ENCODE results near the gene CLEC4A.
"Not testable (repeated sequence)": the region's sequence is repeated elsewhere in the genome, so short reads cannot be mapped to it uniquely, and the experiment has no call there.

Gene CLEC4A

DNA sequence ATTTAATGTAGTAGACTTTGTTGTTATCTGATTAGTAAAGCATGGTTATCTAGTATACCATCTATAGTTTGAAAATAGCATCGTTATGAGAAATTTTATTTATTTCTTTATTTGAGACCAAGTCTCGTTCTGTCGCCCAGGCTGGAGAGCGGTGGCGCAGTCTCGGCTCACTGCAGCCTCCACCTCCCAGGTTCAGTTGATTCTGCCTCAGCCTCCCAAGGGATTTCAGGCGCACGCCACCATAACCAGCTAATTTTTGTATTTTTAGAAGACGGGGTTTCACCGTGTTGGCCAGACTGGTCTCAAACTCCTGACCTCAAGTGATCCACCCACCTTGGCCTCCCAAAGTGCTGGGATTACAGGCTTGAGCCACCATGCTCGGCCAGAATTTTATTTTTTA, 34.1 kb upstream of the CLEC4A start:
- not testable (repeated sequence) for H3K4me1 ChIP-seq (ENCODE audit: control insufficient read depth, insufficient read depth, low read length); H3K9ac ChIP-seq (ENCODE audit: low read depth, low read length)
- H3K36me3 ChIP-seq (ENCODE audit: insufficient read depth, low read length), result peaks cover 42% of the 10 kb centered on the region

DNA sequence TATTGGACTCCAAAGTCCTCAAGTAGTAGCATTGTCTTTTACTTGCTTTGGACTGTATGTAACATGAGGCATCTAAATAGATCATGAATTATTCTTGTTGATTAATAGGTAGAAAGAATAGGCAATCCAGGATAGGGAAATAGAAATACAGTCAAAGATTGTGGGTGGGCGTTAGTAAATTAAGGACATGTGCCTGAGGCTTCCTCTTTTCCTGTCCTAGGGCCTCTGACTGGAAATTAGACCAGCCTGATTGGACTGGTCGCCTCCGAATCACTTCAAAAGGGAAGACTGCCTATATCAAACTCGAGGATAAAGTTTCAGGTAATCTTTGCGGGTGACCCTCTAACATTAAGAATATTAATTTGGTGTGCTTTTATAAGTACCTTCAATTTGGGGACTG, 33.7 kb upstream of the CLEC4A start:
- H3K4me2 ChIP-seq (ENCODE audit: low read length), result no peak overlapping the region
- H3K9me3 ChIP-seq (replicated peaks; ENCODE audit: low read length), result no peaks in the 10 kb centered on the region
- no peak overlapping the region for H3K4me3 ChIP-seq (ENCODE audit: low read length)
- peaks cover 46% of the 10 kb centered on the region for H3K36me3 ChIP-seq (ENCODE audit: insufficient read depth, low read length)
- H3K9ac ChIP-seq (ENCODE audit: low read depth, low read length), result no peak overlapping the region
- no peaks in the 10 kb centered on the region for H3K4me1 ChIP-seq (ENCODE audit: control insufficient read depth, insufficient read depth, low read length)
- no peaks in the 10 kb centered on the region for H3K27me3 ChIP-seq (ENCODE audit: control insufficient read depth, insufficient read depth, low read length)

More for the DNA sequence above, 34.1 kb upstream of the CLEC4A start:
- H3K9me3 ChIP-seq (replicated peaks; ENCODE audit: low read length); H3K27me3 ChIP-seq (ENCODE audit: control insufficient read depth, insufficient read depth, low read length); H3K4me2 ChIP-seq (ENCODE audit: low read length); H3K4me3 ChIP-seq (ENCODE audit: low read length): not testable (repeated sequence)

DNA sequence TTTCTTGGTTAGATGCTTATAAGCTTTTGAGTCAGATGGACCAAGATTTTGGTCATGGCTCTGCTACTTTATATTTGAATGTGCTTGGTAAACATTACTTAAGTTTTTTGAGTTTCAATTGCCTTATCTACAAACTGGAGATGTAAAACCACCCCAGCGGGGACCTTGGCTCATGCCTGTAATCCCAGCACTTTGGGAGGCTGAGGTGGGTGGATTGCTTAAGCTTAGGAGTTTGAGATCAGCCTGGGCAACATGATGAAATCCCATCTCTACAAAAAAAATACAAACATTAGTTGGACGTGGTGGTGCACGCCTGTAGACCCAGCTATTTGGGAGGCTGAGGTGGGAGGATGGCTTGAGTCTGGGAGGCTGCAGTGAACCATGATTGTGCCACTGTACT, 30.1 kb upstream of the CLEC4A start:
- Histone ChIP-seq H3K27me3 (ENCODE audit: control insufficient read depth, insufficient read depth, low read length) (no peaks in the 10 kb centered on the region), H3K4me1 (ENCODE audit: control insufficient read depth, insufficient read depth, low read length) (no peaks in the 10 kb centered on the region), H3K4me3 (ENCODE audit: low read length) (no peak overlapping the region), H3K9ac (ENCODE audit: low read depth, low read length) (no peak overlapping the region), H3K36me3 (ENCODE audit: insufficient read depth, low read length) (peaks cover 69% of the 10 kb centered on the region), H3K9me3 (replicated peaks; ENCODE audit: low read length) (no peaks in the 10 kb centered on the region), H3K4me2 (ENCODE audit: low read length) (no peak overlapping the region)

DNA sequence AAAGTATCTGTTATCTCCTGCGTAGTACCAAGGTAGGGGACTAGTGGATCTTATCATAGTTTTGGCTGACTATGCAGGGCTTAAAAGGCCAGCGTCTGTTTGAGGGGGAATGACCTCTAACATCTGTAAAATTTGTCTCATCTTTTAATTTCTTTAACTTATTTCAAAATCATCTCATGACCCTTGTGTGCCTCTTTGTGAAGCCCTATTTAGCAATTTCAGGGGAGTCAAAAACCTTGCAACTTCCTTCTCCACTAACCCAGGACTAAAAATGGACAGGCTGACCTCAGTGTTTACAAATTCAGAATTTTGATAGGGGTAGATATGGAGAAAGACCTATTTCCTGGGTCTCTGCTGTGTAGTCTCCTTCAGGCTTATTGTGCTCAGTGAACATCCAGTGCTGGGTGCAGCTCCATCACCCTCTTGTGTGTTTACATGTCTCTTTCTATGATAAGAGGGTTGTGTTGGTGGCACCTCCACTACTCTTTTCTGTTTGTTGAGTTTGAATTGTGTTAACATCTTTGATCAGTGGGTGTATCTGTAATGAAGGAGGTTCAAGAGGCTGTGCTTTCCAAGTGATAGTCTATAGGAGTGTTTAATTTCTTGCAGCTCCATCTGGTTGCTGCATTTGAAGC, 27.0 kb upstream of the CLEC4A start:
- Histone ChIP-seq H3K4me1 (ENCODE audit: control insufficient read depth, insufficient read depth, low read length) (no peaks in the 10 kb centered on the region), H3K9ac (ENCODE audit: low read depth, low read length) (no peak overlapping the region), H3K36me3 (ENCODE audit: insufficient read depth, low read length) (peaks cover 54% of the 10 kb centered on the region), H3K4me3 (ENCODE audit: low read length) (no peak overlapping the region), H3K27me3 (ENCODE audit: control insufficient read depth, insufficient read depth, low read length) (no peaks in the 10 kb centered on the region), H3K4me2 (ENCODE audit: low read length) (no peak overlapping the region), H3K9me3 (replicated peaks; ENCODE audit: low read length) (no peaks in the 10 kb centered on the region)

DNA sequence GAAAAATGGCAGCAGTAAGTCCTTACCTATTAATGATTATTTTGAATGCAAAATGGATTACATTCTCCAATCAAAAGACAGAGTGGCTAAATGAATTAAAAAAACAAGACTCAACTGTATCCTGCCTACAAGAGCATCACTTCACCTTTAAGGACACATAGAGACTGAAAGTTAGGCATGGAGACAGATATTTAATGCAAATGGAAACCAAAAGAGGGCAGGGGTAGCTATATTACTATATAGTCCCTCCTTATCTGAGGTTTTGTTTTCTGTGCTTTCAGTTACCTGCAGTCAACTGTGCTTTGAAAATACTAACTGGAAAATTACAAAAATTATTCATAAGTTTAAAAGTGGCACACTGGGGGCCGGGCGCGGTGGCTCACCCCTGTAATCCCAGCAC, 24.2 kb upstream of the CLEC4A start:
- Histone ChIP-seq H3K4me2 (ENCODE audit: low read length) (no peak overlapping the region), H3K9me3 (replicated peaks; ENCODE audit: low read length) (no peaks in the 10 kb centered on the region), H3K9ac (ENCODE audit: low read depth, low read length) (no peak overlapping the region), H3K27me3 (ENCODE audit: control insufficient read depth, insufficient read depth, low read length) (no peaks in the 10 kb centered on the region), H3K4me3 (ENCODE audit: low read length) (no peak overlapping the region), H3K36me3 (ENCODE audit: insufficient read depth, low read length) (peaks cover 28% of the 10 kb centered on the region), H3K4me1 (ENCODE audit: control insufficient read depth, insufficient read depth, low read length) (no peaks in the 10 kb centered on the region)

DNA sequence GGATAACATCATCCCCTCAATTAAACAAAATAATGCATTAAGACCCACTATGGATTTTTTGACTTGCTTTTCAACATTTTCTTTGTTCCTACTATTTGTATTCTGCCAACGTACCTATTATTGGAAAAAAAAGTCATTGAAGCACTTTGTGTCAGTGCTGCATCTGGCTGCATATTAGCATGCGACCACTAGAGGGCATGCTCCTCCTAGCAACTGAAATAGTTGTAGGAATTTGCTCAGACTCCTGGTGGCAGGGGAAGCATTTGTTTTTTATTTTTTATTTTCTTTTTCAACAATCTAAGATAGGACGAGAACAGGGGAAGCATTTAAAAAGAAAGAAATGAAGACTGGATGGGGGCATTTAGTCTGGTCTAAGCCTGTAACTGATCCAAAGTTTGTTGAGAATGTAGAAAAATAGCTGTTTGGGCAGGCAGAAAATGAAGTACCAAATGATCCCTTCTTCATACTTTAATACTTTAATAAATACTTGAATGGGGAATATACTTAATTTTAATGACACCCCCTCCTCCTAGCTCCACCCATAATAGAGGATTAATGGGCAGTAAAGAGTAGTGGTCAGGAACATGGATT, 14.5 kb upstream of the CLEC4A start:
- Histone ChIP-seq H3K36me3 (ENCODE audit: insufficient read depth, low read length) (no peaks in the 10 kb centered on the region), H3K4me1 (ENCODE audit: control insufficient read depth, insufficient read depth, low read length) (no peaks in the 10 kb centered on the region), H3K4me3 (ENCODE audit: low read length) (no peak overlapping the region), H3K4me2 (ENCODE audit: low read length) (peak overlapping the region; percentile 42), H3K9me3 (replicated peaks; ENCODE audit: low read length) (no peaks in the 10 kb centered on the region), H3K27me3 (ENCODE audit: control insufficient read depth, insufficient read depth, low read length) (no peaks in the 10 kb centered on the region), H3K9ac (ENCODE audit: low read depth, low read length) (peak overlapping the region; percentile 47)

DNA sequence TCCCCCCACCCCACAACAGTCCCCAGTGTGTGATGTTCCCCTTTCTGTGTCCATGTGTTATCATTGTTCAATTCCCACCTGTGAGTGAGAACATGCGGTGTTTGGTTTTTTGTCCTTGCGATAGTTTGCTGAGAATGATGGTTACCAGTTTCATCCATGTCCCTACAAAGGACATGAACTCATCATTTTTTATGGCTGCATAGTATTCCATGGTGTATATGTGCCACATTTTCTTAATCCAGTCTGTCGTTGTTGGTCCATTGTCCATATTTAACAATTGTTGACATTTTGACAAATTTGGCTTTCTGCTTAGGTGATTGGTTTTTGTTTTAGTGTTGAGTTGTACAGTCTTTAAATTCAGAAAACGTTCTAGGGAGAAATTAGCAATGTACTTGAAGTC, 10.3 kb upstream of the CLEC4A start:
- not testable (repeated sequence) for H3K4me3 ChIP-seq (ENCODE audit: low read length); H3K36me3 ChIP-seq (ENCODE audit: insufficient read depth, low read length); H3K27me3 ChIP-seq (ENCODE audit: control insufficient read depth, insufficient read depth, low read length); H3K4me2 ChIP-seq (ENCODE audit: low read length); H3K9ac ChIP-seq (ENCODE audit: low read depth, low read length); H3K9me3 ChIP-seq (replicated peaks; ENCODE audit: low read length); H3K4me1 ChIP-seq (ENCODE audit: control insufficient read depth, insufficient read depth, low read length)

DNA sequence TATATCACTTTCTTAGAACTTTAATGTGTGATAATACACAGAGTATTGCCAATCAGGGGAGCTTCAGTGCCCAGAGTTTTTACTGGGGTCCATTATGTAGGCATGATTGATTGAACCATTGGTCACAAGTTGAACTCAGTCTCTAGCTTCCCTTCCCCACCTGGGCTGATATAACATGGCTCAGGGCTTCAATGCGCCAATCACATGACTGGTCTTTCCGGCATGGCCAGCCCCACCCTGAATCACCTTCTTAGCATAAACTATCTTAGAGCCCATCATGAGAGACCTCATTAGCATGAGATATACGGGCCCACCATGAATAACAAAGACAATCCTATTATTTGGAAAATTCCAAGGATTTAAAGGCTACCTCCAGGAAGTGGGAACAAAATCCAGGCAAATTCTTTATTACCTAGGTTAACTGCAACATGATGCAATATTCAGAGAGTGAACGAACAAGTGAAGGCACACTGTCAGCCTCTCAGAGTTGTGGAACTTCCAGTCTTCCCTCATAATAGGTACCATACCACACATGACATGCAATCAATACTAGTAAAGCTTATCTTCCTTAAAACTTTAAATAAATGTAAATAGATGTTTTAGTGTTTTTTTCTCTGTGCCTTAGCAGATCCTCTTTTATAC, 3.2 kb upstream of the CLEC4A start:
- H3K27me3 ChIP-seq (ENCODE audit: control insufficient read depth, insufficient read depth, low read length), result no peaks in the 10 kb centered on the region

DNA sequence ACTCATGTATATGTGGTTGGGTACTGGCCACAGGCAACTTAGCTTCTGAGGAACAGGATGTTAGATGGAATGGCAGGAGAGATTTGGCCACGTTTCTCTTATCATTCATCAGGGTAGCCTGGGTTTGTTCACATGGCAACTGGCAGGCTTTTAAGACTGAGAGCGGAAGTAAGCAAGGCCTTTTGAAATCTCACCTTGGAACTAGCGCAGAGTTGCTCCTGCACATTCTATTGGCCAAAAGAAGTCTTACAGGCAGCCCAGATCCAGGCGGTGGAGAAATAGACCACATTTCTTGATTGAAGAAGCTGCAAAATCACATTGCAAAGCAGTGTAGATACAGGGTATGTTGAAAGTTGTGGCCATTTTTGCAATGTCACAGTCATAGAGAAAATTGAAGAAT, 3.7 kb downstream of the CLEC4A start:
- no peaks in the 10 kb centered on the region for H3K4me1 ChIP-seq (ENCODE audit: control insufficient read depth, insufficient read depth, low read length)
- H3K27me3 ChIP-seq (ENCODE audit: control insufficient read depth, insufficient read depth, low read length), result no peaks in the 10 kb centered on the region
- no peak overlapping the region for H3K4me3 ChIP-seq (ENCODE audit: low read length)
- no peak overlapping the region for H3K9ac ChIP-seq (ENCODE audit: low read depth, low read length)
- no peaks in the 10 kb centered on the region for H3K36me3 ChIP-seq (ENCODE audit: insufficient read depth, low read length)
- H3K9me3 ChIP-seq (replicated peaks; ENCODE audit: low read length), result no peaks in the 10 kb centered on the region
- H3K4me2 ChIP-seq (ENCODE audit: low read length), result no peak overlapping the region

More for the DNA sequence above, 3.2 kb upstream of the CLEC4A start:
- Histone ChIP-seq H3K4me2 (ENCODE audit: low read length) (no peak overlapping the region), H3K9me3 (replicated peaks; ENCODE audit: low read length) (no peaks in the 10 kb centered on the region), H3K4me3 (ENCODE audit: low read length) (no peak overlapping the region), H3K9ac (ENCODE audit: low read depth, low read length) (no peak overlapping the region), H3K4me1 (ENCODE audit: control insufficient read depth, insufficient read depth, low read length) (no peaks in the 10 kb centered on the region), H3K36me3 (ENCODE audit: insufficient read depth, low read length) (no peaks in the 10 kb centered on the region)

DNA sequence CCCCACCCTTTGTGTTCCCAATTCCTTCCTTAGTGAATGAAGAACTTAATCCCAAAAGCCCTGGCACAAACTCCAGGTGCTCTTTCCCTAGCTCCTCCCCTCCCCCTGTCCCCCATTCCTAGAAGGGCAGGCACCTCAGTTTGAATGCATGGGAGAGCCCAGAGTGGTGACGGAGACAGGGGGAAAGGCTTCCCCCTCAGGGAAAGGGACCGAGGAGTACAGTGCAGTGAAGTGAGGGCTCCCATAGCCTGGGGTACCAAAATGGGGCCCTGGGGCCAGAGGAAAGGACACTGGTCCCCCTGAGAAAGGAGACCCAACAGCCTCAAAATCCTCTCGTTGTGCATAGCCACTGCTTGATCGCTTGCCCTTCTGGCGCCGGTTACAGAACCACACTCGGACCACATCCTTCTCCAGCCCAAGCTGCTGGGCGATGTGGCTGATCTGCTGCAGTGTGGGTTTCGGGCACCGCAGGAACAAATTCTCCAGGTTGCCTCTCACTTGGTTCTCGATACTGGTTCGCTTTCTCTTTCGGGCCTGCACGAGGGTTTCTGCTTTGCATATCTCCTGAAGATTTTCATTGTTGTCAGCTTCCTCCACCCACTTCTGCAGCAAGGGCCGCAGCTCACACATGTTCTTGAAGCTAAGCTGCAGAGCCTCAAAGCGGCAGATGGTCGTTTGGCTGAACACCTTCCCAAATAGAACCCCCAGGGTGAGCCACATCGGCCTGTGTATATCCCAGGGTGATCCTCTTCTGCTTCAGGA, 10.4 kb downstream of the CLEC4A start:
- not testable (repeated sequence) for H3K4me2 ChIP-seq (ENCODE audit: low read length); H3K9me3 ChIP-seq (replicated peaks; ENCODE audit: low read length); H3K4me1 ChIP-seq (ENCODE audit: control insufficient read depth, insufficient read depth, low read length); H3K27me3 ChIP-seq (ENCODE audit: control insufficient read depth, insufficient read depth, low read length); H3K4me3 ChIP-seq (ENCODE audit: low read length); H3K36me3 ChIP-seq (ENCODE audit: insufficient read depth, low read length); H3K9ac ChIP-seq (ENCODE audit: low read depth, low read length)

DNA sequence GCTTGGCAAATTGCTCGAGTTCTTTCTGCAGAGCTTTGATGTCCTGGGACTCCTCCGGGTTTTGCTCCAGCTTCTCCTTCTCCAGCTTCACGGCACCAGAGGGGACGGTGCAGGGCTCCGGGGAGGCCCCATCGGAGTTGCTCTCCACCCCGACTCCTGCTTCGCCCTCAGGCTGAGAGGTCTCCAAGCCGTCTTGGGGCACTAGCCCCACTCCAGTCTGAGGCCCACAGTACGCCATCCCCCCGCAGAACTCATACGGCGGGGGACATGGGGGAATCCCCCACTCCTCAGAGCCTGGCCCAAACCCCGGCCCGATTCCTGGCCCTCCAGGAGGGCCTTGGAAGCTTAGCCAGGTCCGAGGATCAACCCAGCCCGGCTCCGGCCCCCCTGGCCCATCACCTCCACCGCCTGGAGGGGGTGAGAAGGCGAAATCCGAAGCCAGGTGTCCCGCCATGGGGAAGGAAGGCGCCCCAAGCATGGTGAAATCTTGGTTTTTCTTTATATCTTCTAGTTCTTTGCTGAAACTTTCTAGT, 11.0 kb downstream of the CLEC4A start:
- H3K36me3 ChIP-seq (ENCODE audit: insufficient read depth, low read length); H3K9ac ChIP-seq (ENCODE audit: low read depth, low read length); H3K27me3 ChIP-seq (ENCODE audit: control insufficient read depth, insufficient read depth, low read length); H3K4me1 ChIP-seq (ENCODE audit: control insufficient read depth, insufficient read depth, low read length); H3K4me2 ChIP-seq (ENCODE audit: low read length); H3K9me3 ChIP-seq (replicated peaks; ENCODE audit: low read length); H3K4me3 ChIP-seq (ENCODE audit: low read length): not testable (repeated sequence)
